Measurements from ENCODE around the gene MAPKBP1.

Gene MAPKBP1

DNA sequence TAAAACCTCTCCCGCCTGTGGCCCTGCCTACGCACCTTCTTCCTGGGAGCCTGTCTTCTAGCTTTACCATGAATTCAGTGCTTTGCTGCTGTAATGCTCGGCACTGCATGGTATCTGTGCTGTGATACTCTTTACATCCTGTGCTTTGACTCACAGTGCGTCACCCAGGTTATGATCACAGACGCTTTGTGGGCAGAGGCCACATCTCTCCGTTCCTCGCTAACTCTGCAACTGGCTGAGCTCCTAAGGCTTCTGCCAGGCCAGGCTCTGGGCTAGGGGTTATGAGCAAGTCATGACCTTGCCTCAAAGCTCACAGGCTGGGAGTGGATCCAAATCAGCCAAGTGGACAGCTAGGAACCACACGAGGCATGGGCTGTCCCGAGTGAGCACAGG is 96.4 kb downstream of the MAPKBP1 start:
- DNase-seq (ENCODE audit: low spot score) = no peak

DNA sequence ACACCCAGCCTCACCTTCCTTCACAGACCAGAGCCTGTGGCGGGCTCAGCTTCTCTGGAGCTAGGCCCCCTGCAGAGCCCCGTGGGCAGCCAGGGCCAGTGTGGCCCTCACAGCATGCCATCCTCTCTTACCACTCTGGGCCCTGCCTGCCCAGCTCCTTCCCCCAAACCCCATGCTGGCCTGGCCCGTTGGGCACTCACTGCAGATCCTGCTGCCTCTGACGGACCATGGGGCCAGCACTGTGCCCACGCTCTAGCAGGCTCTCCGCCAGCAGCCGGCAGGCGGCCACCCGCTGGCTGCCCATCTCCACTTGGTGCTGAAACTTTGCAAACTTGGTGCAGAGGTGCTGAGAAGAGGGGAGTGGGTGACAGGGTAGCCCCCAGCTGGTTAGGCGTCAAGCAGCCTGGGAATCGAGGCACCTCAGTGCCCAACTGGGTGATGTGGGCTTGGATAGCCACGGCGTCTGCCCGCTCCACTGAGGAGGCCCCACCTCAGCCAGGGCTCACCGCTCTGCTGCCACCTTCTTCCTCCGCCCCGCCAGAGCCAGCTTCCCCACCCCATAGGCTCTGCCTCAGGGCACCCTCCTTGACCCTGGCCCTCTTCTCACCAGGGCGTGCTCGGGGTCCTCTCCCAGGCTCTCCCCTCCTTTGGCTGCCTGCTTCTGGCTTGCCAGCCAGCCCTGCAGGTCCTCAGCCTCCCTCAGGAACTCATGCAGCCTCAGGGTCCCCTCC is 97.1 kb downstream of the MAPKBP1 start:
- DNase-seq (ENCODE audit: low spot score) = no peak

DNA sequence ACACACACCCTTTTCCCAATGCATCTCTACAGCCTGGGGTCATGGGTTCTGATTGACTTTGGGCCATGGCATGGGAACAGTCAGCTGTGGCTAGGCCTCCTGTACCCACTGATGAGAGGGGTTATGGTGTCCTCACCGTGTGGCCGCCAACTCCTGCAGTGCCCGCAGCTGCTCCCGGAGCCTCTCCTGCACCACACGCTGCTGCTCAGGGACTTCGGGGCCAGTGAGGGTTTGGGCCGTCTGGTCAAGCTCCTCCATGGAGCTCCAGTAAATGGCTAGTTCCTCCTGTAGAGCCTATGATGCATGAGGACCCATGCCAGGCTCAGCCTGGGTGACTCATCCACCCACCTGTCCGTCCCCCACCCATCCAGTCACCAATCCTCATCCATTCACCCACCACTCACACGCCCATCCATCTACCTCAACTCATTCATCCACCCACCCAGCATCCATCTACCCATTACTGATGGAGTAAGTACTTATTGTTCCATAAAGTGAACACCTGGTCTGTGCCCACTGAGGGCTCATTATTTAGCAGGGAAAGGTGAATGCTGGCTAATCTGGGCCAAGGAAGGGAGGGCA is 98.0 kb downstream of the MAPKBP1 start:
- DNase-seq (ENCODE audit: low spot score) = no peak

DNA sequence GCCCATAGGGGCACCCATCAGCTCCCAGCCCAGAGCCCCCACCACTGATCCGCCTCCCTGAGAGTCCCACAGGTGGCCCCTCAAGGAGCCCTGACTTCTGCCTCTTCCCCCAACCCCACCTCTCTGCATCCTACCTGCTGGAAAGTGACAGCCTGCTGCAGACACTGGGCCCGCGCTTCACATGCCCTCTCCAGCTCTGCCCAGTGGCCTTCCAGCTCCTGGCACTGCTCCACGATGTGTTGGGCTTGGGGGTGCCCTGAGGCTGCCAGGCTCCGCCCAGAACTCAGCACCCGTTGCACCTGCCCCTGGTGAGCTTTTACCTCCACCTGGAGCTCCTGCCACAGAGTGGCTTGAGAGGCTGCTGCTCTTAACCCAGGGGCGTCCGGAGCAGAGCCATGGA is 99.4 kb downstream of the MAPKBP1 start:
- DNase-seq (ENCODE audit: low spot score) = no peak

GRCh38 chr15:41874736-41875135 is 100.5 kb downstream of the MAPKBP1 start:
- DNase-seq (ENCODE audit: low spot score) = no peak

GRCh38 chr15:41876007-41876406 is 101.7 kb downstream of the MAPKBP1 start:
- no peak for DNase-seq (ENCODE audit: low spot score)

DNA sequence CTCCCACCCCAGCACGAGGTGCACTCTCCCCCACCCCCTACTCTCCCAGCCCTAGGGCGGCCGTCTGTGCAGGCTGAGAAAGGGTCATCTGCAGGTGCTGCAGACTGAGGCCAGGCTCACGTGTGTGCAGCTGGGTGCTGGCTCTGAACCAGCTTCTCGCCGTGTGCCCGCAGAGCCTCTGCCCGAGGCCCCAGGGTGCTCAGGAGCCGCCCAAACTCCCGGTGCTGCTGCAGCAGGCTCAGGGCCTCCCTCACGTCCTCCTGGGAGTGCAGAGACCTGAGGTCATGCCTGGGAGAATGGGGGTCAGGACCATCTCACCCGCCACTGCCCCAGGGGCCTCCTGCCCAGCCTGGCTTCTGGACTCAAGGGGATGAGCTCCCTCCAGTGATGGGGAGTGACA is 102.4 kb downstream of the MAPKBP1 start:
- DNase-seq (ENCODE audit: low spot score) = no peak

Data from AG08395 (cell line).